Measurements from ENCODE around the gene NOM1. TPM values are rescaled to one million over a fixed set of nuclear protein-coding genes. Genes with fewer than 3 reads are reported as not detected.

The NOM1 gene
- total RNA-seq, 1 donor from 2014 or later, result 7.2 TPM

- DNase-seq (ENCODE audit: low spot score), result no peak
- no peak for ATAC-seq
These were observed 64.4 kb downstream of the NOM1 start for GRCh38 chr7:157013602-157014549.

GRCh38 chr7:157014635-157015555 lies 65.4 kb downstream of the NOM1 start:
- no peak for DNase-seq (ENCODE audit: low spot score)
- no peak for ATAC-seq

- DNase-seq (ENCODE audit: low spot score) (no peak), ATAC-seq (no peak)
These were observed 66.5 kb downstream of the NOM1 start for GRCh38 chr7:157016024-157016351.

DNA sequence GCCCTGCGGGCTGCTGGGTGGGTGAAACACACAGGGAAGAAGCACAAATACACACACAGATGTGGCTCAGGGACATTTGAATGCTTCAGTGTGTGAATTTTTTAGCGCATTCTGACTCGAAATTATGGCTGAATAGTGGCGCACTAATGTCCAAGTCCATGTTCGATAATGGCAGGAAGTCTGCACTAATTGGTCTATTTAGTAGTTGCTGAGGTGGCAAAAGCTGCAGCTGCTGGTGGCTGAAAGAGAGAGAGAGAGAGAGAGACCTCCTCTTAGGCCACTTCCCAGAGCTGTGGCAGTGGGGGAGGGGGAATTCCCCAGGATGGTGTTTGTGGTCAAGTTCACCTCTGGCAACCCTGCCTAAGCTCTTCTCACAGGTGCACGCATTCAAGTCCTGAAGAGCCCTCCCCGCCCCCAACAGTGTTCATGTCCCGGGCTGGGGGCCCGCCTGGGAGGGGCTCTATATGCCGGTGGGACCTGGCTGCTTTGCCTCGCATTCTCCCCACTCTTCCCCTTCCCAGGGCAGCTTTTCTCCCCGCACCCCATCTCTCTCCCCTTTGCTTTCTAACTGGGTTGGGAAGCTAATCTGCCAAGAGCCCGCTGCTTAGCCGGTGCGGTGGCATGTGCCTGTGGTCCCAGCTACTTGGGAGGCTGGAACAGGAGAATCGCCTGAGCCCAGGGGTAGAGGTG lies 67.0 kb downstream of the NOM1 start:
- no peak for DNase-seq (ENCODE audit: low spot score)
- no peak for ATAC-seq

DNA sequence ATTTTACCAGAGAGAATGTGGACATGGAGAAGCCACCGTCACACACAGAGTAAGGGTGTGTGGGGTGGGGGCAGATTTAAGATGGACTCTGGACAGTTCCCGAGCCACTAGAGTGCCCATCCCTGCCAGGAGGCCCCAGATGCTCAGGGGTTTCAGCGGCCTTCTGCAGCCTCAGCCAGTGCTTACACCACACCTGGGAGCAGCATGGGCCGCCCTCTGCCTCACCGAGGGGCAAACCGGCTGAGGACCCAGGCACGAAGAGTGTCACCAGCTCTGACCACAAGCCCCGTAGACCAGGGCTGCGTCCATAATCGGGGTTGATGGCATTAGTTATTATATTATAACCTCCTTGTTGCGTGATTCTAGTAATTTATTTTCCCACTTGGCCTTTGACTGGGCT lies 67.6 kb downstream of the NOM1 start:
- DNase-seq (ENCODE audit: low spot score) (no peak), ATAC-seq (no peak)

- no peak for DNase-seq (ENCODE audit: low spot score)
- ATAC-seq, result no peak
These were observed 68.3 kb downstream of the NOM1 start for GRCh38 chr7:157017603-157018327.

GRCh38 chr7:157018328-157018996 lies 69.0 kb downstream of the NOM1 start:
- no peak for DNase-seq (ENCODE audit: low spot score)
- no peak for ATAC-seq

DNA sequence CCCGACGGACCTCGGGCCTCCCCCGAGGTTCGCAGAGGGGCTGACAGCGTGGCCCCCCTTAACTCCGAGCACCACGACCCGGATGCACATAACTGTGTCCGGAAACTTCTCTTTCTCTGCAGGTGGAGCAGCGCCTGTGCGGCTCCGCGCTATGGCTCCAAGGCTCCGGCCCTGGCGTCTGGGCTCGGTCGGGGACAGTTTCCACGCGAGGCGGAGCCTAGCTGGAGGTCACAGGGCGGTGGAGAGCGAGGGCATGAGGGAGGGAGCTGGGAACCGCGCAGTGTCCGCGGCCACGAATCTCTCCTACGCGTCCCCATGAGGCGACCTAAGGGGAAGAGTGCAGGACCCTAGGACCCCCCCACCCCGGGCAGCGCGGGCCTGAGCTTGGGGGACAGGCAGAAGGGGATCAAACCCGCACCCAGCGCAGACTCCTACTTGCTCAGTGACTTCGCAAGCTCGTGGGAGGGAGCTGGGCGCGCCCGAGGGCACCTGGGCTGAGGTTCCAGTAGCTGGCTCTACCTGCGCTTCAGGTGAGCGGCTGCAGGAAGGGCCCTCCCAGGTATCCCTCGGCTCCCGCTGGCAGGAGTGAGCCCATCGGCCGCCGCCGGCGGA lies 69.6 kb downstream of the NOM1 start:
- DNase-seq (ENCODE audit: low spot score), result no peak
- no peak for ATAC-seq

GRCh38 chr7:157019718-157020451 lies 70.4 kb downstream of the NOM1 start:
- DNase-seq (ENCODE audit: low spot score), result no peak
- ATAC-seq, result no peak

GRCh38 chr7:157020514-157021070 lies 71.1 kb downstream of the NOM1 start:
- DNase-seq (ENCODE audit: low spot score), result no peak
- no peak for ATAC-seq

DNA sequence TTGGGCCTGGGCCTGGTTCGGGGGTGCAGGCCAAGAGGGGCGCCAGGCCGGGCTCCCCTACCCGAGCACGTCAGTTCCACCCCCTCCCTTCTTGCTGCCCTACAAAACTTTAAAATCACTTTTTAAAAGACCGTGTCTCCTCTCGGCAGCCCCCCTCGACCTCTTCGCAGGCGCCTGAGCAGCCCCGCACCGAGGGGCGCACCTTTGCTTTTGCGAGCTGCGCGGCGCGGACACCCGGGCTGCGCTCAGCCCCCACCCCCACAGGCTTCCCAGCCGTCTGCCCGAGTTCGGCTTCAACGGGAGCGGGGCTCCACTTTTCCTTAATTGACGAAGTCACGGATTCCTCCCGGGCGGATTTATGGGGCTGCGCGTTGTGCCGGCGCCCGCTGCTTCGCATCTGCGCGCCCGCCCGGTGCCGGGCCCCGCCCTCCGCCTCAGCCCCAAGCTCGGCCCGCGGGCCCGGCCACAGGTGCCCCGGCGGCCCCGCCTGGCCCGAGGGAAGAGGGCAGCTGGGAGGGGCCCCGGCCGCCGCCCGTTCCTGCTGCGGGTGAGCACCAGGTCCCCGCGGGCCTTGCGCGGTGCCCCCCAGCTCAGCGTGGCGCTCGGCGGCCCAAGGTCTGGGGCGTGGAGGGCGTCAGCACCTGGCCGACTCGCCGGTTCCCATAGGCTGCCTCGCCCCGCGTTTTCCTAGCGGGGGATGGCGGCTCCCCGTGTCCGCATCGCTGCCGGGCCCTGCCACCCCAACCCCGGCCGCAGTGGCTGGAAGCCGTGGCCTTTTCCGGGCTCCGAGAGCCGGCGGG lies 71.8 kb downstream of the NOM1 start:
- peak; percentile 33 for ATAC-seq
- no peak for DNase-seq (ENCODE audit: low spot score)

DNA sequence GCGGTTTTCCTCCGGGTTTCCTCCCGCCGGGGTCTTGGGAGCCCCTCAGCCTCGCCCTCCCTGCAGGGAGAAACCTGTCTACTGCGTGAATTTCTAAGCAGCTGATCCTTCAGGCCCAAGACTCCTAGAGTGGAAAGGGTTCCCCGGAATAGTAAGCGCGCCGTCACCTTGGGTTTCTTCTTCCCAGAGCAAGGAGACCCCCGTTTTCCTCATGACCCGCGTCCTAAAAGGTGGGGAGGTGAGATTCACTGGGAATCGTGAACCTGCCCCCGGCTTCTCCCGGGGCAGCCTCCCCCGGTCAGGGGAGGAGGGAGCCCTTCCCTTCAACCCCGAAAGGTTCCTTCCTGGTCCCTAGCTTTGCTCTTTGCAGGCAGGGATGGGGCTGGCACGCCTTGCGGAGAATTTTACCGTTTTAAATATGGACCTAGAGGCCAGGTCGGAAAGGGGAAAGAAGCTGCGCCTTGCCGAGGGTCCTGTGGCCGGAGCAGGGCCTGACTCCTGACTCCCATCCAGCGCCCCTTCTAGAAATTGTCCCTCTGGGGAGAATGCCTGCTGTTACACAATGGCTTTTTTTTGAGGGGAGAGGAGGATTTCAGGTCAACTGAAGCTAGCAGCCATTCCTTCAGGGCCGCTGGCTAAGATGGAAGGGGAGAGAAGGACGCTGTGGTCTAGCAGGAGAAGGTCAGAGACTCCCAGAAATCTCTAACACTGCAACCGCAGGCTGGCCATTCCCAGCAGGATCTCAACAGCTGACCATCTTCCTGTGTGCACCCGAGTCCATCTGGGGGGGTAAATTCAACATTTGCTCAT lies 72.6 kb downstream of the NOM1 start:
- no peak for ATAC-seq
- DNase-seq (ENCODE audit: low spot score), result no peak

Other genes starting within 250 kb of the NOM1 start
- 28.7 TPM for gene LMBR1, start 56.5 kb upstream of the NOM1 start, total RNA-seq
- not detected for gene MNX1, start 61.0 kb downstream of the NOM1 start, total RNA-seq
- gene UBE3C, start 189.2 kb downstream of the NOM1 start, total RNA-seq, result 29.2 TPM